ENCODE data around the gene RBPJ.

Gene RBPJ

DNA sequence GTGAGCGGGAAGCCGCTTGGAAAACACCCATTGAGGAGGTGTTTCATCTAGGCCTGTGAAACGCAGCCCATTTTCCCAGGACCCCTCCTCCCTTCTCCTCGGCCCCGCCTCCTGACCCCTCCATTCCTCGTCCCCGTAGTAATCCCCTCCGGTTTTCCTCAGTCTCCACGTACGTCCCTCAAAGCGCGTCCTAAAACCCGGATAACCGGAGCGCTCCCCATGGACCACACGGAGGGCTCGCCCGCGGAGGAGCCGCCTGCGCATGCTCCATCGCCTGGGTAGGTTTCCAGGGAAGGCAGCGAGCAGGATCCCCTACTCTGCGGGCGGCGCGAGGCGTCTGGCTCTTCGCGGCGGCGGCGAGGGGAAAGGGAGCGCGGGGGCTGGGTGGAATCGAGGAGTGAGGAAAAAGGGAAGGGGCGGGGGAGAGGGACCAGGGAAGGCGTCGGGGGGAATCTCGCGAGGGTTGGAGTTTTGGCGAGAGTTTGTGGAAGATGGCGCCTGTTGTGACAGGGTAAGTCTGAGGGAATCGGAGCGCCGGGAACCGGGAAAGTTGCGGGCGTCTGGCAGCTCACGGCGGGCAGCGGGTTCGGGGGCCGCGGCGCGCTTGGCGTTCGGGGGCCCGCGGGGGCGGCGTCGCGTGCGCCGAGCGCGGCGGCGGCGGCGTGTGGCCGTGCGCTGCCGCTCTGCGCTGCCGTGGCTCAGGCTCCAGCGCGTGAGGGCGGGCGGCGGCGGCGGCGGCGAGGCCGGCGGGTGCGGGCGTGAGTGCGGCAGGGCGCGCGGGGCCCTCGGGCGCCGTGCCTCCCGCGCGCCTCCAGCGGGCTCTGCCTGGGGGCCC lies at the start of gene RBPJ:
Gene RBPJ, plus strand, starts transcription at position 477 of the 835 bp plus-strand sequence. Its CDS starts 15 bp downstream, at position 492.
- peak; percentile 93 for DNase-seq (ENCODE audit: low read depth, low spot score)

DNA sequence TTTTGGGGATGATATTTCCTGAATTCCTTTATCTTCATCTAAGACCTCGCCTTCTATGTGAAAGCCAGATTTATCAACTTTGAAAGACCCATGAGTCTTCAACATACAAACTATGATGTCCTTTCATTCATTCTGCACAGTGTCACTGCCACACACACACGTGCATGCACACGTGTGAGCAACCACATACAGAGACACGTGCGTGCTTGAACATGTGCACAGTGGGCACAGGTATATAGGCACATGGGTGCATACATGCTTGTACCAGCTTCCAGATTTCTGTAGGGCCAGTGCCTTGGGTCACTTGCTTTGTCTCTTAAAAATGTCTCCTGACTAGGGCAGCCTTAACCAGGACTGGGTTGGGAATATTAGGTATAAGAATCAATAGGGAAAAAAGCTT lies 49.1 kb upstream of the RBPJ start:
- no peak for DNase-seq (ENCODE audit: low read depth, low spot score)

DNA sequence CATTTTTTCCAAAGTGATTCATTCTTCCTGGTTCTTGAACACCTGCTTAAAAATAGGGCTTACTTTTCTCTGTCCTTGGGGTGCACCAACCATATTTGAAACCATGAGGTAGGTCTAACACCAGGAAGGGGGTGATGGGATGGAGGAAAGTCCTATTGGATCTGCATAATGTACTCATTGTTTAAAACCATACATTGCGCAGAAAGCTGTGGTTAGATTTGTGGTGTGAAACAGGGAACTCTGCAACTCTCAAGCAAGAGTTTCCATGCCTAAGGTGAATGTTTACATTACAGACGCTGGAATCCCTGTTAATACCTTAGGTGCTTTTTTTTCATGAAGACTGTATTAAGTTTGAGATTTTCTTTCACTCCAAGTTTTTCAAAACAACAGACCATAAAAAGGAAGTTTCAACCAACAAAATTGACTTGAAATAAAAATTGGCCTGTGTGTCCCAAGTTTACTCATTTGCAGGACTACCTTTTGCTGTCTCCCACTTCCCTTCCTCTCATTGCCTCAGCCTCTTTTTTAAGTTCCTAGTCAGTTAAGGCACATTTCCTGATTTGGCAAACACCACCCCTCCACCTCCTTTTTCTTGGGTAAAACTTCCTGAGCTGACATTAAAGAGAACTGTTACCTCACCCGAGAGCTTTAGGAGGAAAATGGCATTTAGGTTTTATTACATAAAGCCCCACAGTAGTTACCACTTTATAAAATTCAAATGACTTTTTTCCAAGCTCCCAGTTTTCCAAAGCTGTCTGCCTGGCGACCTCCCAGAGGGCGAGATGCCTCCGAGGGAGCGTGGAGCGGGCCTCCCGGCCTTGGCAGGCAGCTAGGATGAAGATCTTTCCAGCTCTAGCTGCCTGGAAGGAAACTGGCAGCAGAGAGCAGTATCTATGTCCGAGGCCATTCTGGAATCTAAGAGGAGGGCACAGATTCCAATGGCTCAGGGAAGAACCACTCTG lies 47.9 kb upstream of the RBPJ start:
- no peak for DNase-seq (ENCODE audit: low read depth, low spot score)

DNA sequence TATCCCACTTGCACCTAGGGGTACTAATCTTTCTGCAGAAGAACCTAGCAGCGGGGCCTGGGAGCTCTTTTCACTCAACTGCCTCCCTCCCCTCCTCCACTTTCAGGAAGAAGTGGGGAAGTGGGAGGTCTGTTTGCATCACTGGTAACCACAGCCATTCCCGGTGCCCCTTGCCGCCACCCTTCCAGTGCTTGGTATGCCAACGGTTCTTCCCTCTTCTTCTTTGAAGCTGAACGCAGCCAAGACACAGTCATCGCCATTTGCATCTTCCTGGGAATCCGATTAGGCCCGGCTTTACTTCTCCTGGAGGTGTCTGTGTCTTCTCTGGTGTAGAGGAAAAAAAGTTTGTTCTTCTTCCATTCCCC lies 47.2 kb upstream of the RBPJ start:
- DNase-seq (ENCODE audit: low read depth, low spot score), result no peak

DNA sequence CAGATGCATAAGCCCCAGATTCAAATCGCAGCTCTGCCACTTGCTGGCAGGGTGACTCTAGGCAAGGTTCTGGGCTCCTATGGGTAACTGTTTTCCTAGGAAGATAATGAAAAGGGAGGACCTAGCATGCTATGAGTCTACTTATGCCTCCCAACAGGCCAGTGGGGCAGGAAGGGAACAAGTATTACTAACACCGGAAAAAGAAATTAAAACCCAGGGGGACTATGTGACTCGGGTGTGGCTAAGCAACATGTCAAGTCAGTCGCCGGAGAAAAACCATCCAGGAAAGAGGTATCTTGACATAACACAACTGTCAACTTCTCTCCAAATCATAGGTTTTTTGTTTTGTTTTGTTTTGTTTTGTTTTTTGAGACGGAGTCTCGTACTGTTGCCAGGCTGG lies 45.5 kb upstream of the RBPJ start:
- no peak for DNase-seq (ENCODE audit: low read depth, low spot score)

DNA sequence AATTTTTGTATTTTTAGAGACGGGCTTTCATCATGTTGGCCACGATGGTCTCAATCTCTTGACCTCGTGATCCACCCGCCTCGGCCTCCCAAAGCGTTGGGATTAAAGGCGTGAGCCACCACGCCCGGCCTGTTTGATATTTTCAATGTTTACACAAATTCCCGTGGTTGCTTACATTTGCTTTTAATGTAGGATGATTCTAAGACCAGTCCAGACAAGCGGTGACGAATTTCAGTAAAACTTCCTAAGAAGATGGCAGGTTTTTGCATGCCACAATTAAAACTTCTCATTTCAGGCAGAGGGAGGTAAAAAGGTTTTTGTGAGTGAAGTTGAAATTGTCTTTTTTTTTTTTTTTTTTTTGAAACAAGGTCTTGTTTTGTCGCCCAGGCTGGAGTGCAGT lies 41.4 kb upstream of the RBPJ start:
- DNase-seq (ENCODE audit: low read depth, low spot score), result no peak

DNA sequence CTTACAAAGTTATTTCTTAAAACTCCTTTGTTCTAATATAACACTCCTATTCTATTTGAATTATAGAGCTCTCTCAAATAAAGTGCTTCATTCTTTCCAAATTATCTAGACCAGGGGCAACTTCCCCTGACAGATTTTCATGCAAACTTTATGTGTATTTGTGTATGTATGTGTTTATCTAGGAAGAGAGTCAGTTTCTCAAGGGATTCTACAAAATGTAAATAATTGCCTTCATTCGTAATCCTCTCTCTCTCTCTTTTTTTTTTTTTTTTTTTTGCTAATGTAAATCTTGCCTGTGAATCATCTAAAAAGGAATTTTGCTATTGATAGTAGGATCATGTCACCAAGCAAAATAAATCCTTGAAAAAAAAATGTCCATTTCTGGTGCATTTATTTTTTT lies 38.9 kb upstream of the RBPJ start:
- DNase-seq (ENCODE audit: low read depth, low spot score), result no peak

DNA sequence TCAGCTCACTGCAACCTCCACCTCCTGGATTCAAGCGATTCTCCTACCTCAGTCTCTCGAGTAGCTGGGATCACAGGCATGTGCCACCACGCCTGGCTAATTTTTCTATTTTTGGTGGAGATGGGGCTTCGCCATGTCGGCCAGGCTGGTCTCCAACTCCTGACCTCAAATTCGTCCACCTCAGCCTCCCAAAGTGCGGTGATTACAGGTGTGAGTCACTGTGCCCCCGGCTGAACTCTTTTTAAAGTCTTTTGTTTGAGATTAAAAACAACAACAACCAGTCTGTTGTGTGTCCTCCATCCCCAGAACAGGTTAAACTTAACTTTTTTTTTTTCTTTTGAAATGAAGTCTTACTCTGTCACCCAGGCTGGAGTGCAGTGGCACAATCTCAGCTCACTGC lies 36.3 kb upstream of the RBPJ start:
- no peak for DNase-seq (ENCODE audit: low read depth, low spot score)

DNA sequence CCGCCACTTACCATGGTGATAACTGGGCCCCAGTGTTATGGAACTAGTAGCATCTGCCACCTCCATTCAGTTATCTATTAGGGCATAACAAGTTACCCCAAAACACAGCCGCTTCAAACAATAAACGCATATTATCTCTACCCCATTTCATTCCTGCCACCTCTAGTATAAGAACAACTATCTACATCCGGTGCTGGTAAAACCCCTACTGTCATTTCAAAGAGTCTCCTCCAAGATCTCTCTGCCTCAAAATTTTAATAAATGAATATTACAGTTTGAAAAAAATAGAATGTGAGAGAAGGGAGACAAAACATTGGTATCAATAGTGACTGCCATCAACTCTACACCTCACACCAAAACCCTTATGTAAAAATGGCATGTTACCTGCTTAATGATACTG lies 35.5 kb upstream of the RBPJ start:
- DNase-seq (ENCODE audit: low read depth, low spot score), result no peak

DNA sequence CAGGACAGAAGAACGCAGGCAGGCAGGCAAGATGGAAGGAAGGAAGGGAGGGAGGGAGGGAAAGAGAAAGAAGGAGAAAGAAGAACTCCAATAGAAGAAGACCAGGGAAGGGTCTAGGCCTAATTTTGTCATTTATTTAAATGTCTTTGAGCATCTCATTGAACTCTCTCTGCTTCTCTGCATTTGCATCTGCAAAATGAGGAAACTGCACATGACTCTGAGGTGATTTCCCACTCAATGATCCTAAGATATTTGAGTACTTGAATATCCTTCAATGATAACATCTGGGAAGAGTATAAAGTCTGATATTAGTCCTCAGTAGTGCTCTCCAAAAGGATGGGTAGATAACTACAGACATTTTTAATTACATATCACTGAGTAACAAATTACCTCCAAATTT lies 33.1 kb upstream of the RBPJ start:
- DNase-seq (ENCODE audit: low read depth, low spot score), result no peak

DNA sequence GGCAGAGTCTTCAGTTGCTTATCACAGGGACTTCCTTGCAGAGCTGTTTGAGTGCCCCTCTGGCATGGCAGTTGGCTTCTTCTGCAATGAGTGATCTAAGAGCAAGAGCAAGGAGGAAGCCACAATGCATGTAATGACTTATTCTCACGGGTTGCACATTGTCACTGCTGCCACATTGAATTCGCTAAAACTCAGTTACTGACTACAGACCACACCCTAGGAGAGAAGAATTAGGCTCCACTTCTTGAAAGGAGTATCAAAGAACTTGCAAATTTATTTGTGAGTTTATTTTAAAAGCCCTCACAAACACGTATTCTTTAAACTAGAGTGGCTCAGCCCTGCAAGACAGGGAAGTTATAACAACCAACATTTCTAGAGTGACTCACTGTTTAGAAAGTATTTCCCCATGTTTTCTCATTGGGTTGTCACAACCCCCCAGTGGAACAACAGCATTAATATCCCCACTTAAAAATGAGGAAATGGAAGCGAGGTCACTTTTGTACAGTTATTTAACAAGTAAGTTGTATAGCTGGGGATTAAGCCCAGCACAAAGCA lies 32.4 kb upstream of the RBPJ start:
- no peak for DNase-seq (ENCODE audit: low read depth, low spot score)

DNA sequence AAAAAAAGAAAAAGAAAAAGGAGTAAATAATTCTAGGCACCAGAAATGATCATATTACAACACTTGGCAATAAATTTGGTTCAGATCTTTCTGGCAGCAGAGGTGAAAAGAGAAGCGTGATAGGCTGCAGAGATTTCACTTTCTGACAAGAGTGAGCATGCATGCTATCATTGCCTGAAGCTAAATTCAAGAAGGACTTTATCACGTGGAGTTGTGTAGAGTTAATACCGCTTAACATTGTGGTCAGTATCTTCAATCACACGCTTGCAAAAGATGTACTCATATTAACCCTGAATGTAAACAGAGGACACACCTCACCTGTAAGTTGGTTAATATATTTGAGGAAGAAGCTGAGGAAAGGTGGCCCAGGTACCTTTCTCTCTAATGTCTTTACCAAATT lies 31.4 kb upstream of the RBPJ start:
- DNase-seq (ENCODE audit: low read depth, low spot score), result no peak

DNA sequence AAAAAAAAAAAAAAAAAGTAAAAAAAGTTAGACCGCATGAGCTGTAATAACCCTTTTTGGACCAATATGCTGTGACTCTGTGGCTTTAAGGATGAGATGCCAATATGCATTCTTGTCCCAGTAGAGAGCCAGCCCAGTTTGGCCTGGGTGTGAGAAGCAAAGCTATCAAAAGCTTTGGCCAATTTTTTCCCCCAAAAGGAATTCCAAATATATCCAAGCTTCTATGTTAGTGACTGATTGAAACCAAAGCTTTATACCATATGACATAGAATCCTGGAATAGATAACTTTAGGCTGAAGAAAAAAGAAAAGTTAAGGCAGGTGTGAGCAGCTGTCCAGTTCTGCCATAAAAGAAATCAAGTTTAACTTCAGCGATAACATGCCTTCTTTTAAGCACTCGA lies 30.5 kb upstream of the RBPJ start:
- DNase-seq (ENCODE audit: low read depth, low spot score), result no peak

DNA sequence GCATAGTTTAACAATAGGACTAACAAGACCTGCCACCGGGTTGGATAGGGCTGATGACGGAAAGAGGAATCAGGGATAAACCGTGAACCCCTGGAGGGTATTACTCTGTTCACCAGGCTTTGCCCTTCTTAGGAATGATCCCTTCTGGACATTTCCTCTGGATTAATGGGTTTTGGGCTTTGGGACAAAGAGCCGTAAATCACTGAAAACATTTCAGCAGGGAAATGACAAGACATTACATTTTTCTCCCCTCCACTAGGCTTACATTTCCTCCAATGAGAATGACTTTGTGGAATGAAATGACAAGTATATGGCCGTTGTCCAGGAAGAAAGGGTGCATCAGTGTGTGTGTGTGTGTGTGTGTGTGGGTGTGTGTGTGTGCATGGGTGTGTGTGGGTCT lies 25.9 kb upstream of the RBPJ start:
- DNase-seq (ENCODE audit: low read depth, low spot score), result no peak

DNA sequence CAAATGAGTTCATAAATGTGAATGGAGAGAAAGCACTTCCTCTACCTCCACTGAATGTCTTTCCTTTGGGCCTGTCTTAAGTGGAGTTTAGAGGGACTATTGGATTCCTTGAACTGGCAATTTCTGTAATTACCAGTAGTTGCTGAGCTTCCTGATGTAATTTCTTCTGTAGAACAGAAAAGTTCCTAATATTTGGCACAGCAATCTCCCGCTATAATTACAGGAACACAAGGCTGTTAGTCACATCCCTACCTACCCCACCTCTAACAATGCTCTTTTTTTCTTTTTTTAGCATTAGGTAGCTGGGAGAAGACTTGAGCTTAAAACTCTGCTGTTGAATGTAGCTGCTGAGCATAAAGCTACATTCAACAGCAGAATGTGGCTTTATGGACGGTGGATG lies 24.8 kb upstream of the RBPJ start:
- DNase-seq (ENCODE audit: low read depth, low spot score), result no peak

DNA sequence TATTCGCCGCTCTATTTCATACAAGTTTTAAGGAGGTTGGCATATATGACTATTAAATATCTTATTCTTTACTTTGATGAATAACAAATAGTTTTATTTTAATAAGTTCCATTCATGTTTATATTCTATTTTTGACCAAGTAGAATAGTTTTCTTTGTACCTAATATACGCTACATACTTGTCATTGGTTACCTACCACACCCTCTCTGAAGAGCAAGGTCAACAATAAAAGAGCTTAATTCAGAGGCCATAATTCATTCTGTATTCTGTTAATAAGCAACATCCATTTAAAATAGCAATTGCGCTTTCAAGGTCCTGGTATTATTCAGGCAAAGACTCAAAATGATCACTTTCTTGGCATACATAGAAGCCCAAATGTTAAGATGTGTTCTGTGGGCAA lies 24.3 kb upstream of the RBPJ start:
- DNase-seq (ENCODE audit: low read depth, low spot score), result no peak

DNA sequence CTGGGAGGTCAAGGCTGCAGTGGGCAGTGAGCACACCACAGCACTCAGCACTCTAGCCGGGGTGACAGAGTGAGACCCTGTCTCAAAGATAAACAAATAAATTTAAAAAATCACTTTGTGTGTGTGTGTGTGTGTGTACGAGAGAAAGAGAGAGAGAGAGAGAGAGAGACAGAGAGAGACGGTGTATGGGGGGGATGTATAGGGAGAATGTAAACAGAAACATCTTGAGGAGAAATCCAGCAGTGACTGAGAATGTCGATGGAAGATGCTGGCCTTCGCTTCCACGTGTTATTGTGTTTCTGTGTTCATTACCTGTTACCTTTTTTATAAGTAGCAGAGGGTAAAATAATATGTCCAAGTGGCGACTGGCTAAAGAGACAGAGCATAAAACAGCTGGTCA lies 23.6 kb upstream of the RBPJ start:
- DNase-seq (ENCODE audit: low read depth, low spot score), result no peak

DNA sequence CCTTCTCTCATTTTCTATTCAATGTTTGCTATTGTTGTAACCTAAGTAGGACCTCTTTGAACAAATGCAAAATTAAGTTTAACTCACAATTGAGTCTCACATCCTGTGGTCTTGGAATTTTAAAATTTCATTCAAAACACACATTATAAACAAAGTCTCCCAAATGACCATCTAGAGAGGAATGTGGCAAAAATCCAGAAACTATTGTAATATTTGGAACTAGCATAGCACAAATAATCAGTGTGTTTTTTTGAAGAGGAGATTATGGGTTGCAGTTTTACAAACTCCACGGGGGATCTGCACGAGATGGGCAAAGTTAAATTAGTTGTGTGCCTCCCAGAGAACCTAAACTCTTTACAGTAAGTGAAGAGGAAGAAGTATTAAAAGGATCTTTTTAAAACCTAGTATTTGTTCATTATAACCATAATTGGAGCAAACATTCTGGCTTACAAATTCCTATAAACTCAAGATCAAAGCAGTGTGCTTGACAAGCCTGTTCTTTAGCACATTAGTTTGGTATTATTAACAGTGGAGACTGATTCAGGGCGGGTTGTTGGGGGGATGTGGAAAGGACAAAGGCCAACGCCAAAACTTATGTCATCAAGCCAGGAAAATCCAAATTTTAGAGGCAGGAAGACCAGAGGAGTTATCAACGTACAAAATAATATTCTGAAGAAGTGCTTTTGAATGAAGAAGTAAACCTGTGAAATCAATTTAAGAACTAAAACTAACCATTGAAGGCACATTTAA lies 22.4 kb upstream of the RBPJ start:
- DNase-seq (ENCODE audit: low read depth, low spot score), result no peak

DNA sequence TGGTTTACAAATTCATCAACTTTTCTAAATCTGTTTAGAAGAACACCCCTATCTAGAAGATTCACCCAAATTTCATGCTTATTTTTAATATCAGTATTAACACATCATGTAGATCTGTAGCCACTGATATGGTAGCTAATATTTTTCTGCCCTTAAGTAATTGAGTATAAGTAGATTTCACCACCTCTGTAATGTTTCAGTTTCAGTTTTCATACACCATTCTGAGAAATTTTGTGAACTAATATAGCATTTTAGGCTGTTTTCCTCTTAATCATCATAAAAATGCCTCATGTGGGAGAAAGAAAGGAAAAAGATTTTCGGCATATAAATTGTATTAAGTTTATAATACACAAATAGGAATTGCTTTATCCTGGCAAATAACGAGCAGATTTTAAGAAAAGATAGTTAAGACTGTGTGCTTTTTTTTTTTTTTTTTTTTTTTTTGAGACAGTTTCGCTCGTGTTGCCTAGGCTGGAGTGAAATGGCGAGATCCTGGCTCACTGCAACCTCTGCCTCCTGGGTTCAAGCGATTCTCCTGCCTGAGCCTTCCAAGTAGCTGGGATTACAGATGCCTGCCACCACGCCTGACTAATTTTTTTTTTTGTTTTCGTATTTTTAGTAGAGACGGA lies 21.4 kb upstream of the RBPJ start:
- DNase-seq (ENCODE audit: low read depth, low spot score), result no peak

DNA sequence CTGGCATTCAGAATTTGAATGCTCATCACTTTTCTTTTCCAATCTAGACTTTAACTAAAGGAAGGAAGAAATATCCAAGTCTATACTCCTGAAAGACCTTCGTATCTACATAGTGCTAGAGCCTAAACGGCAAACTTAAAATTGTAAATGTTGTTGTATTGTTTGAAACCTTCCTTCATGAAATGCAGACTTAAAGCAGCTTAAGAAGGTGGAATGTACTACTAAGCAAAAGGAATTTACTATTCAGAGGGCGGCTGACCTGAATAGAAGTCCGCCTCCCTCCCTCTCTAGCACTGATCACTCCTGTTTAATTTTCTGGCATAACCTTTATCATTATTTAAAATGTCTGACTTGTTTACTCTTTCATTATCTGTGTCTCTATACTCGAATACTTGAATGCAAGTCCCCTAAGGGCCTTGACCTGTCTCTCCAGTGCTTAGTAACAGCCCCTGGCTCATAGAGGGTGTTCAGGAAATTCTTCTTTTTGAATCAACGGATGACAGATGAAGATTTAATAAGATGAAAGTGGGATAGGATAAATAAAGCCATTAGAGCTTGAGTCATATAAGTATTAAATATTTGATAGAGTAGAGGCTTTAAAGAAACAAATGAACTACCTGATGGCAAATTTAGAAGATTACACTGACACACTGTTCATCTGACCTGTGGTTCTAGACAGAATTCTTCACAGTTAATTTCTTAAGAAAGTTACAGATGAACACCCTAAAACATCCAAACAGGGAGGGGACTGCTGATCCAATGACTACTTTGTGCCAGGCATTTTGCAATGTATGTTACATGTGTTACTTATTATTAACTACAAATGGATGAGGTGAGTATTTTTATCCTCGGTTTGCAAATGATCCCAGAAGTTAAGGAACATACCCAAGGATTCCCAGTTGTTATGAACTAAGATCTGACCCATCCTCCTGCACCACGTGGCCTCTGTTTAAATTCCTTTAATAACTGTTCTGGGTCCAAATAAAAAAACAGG lies 20.2 kb upstream of the RBPJ start:
- DNase-seq (ENCODE audit: low read depth, low spot score), result no peak
